GM18907 (cell line): ENCODE measurements around the gene HLA-DRB1.
"Not testable (repeated sequence)": the region's sequence is repeated elsewhere in the genome, so short reads cannot be mapped to it uniquely, and the experiment has no call there.

Source experiments
- ATAC-seq: cut with Tn5 transposase; IDR thresholded peaks from one replicate; pipeline ENCODE4 v1.9.1; 2021; ENCODE audit warnings: mild to moderate bottlenecking, moderate library complexity; ENCODE audit not compliant: unreplicated experiment

The HLA-DRB1 gene

DNA sequence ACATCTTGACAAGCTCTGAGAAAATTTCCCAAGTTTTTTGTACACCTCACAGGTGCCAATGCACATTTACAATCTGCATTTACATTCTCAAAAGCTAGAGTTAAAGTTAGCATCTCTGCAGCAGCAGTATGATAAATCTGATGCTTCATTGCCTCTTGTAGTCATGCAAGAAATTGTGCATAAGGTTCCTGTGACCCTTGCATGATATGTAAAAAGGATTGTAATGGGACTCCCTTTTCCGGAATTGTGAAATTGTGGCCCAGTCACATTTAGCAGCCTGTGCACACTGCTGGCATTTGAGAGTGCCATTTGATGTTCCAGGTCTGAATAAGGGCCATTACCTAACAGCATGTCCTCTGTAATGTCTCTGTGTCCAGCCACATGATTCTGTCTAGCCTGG, 24.1 kb downstream of the HLA-DRB1 start:
- no peak for ATAC-seq

DNA sequence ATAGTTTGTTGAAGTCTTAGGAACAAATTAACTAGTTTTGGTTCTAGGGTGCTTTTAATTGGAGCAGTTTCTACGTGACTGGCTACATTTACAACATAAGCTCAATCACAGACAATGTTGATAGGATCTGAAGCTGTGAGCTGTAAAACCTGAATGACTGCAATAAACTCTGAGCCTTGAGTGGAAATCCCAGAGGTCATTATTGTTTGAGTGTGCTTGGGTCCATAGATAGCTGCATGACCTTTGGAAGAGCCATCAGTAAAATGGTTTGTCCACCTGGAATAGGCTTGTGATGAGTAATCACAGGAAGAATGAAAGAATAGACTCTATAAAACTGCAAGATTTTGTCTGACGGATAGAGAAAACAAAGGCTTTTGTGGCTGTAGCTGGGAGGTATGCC, 26.7 kb downstream of the HLA-DRB1 start:
- no peak for ATAC-seq

DNA sequence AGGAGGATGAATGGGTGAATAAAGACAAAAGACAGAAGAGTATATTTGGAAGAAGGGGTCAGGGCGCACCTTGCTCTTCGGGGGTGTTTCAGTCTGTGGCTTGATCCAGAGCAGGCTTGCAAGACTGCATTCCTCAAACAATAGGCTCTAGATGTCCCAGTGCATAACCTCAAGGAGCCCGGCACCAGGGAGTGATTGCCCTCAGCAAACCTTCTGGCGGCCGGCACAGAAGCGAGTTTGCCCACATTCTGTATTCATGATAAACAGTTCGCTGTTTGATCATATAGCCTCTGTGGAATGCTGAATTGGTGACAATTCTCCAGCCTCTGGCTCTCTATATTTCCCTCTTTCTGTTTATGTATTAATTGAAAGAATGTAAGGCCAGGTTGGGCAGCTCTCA, 29.9 kb downstream of the HLA-DRB1 start:
- no peak for ATAC-seq

- ATAC-seq, result no peak
Measured at GRCh38 chr6:32558426-32559057, 31.1 kb downstream of the HLA-DRB1 start.

GRCh38 chr6:32554116-32554965, 35.3 kb downstream of the HLA-DRB1 start:
- no peak for ATAC-seq

DNA sequence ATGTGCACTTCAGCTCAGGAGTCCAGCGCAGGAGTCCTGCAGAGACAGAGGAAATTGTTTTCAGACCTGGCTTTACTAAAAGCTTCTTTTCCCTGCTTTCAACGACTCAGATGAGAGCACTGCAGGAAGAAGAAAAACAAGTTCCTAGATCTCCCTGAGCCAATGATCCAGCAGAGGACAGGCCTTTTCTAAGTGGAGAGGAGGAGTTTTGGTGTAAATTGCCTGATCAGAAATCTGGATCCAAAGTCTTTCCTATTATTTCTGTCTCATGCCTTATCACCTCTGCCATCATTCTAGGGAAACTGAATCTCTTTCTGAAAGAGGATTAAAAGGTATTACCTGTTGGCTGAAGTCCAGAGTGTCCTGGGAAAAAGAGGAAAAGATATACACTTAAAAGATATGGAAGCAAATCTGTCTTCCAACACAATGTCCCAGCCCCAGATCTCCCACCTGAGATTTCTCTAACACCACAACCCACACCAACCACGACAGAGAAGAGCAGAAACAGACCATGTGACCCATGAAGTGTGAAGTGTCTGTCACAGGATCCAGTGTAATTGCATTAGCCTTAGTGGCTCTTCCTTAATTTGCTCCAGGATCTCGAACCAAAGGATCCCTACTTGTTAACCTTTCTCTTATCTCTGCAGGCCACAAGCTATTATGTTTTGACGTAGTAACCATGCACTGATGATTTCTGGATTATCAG, 36.5 kb downstream of the HLA-DRB1 start:
- no peak for ATAC-seq

GRCh38 chr6:32551410-32551809, 38.2 kb downstream of the HLA-DRB1 start:
- ATAC-seq, result no peak

GRCh38 chr6:32539839-32540238, 49.8 kb downstream of the HLA-DRB1 start:
- ATAC-seq, result no peak

GRCh38 chr6:32530431-32530793, 59.2 kb downstream of the HLA-DRB1 start:
- not testable (repeated sequence) for ATAC-seq

- no peak for ATAC-seq
Measured at GRCh38 chr6:32529697-32530430, 59.8 kb downstream of the HLA-DRB1 start, which contains the start of gene HLA-DRB5. Gene HLA-DRB5 (minus strand): TSS chr6:32530287. CDS start chr6:32530224, 63 bp downstream.
